Middle frontal gyrus (tissue), 1 donor: Measurements from ENCODE around the gene DOCK2.
"Not testable (repeated sequence)": the region's sequence is repeated elsewhere in the genome, so short reads cannot be mapped to it uniquely, and the experiment has no call there.

ENCODE experiments used
- DNase-seq: peaks from one replicate; pipeline ENCODE4 v3.0.0-alpha.2; 2015; ENCODE audit warnings: low spot score; ENCODE audit errors: extremely low spot score

Gene DOCK2

GRCh38 chr5:169788168-169788567 lies 151.1 kb downstream of the DOCK2 start:
- no peak for DNase-seq

- DNase-seq: no peak
Observed at GRCh38 chr5:169789417-169789940, 152.4 kb downstream of the DOCK2 start.

- DNase-seq: no peak
Observed at GRCh38 chr5:169791251-169791650, 154.2 kb downstream of the DOCK2 start.

GRCh38 chr5:169795338-169795737 lies 158.3 kb downstream of the DOCK2 start:
- DNase-seq: no peak

GRCh38 chr5:169796731-169797130 lies 159.7 kb downstream of the DOCK2 start:
- no peak for DNase-seq

- no peak for DNase-seq
Observed at GRCh38 chr5:169797577-169797976, 160.5 kb downstream of the DOCK2 start.

- DNase-seq: no peak
Observed at GRCh38 chr5:169798438-169798837, 161.4 kb downstream of the DOCK2 start.

- DNase-seq: no peak
Observed at GRCh38 chr5:169798906-169799660, 162.0 kb downstream of the DOCK2 start.

- no peak for DNase-seq
Observed at GRCh38 chr5:169801324-169801777, 164.3 kb downstream of the DOCK2 start.

GRCh38 chr5:169801781-169802180 lies 164.7 kb downstream of the DOCK2 start:
- DNase-seq: no peak

- no peak for DNase-seq
Observed at GRCh38 chr5:169803077-169803981, 166.3 kb downstream of the DOCK2 start.

- DNase-seq: no peak
Observed at GRCh38 chr5:169804861-169805260, 167.8 kb downstream of the DOCK2 start.

GRCh38 chr5:169805527-169805934 lies 168.5 kb downstream of the DOCK2 start:
- no peak for DNase-seq

GRCh38 chr5:169805937-169806700 lies 169.0 kb downstream of the DOCK2 start:
- DNase-seq: no peak

- no peak for DNase-seq
Observed at GRCh38 chr5:169808118-169808581, 171.1 kb downstream of the DOCK2 start.

- not testable (repeated sequence) for DNase-seq
Observed at GRCh38 chr5:169808880-169809279, 171.8 kb downstream of the DOCK2 start.

GRCh38 chr5:169809281-169809680 lies 172.2 kb downstream of the DOCK2 start:
- no peak for DNase-seq

- DNase-seq: no peak
Observed at GRCh38 chr5:169810524-169810923, 173.4 kb downstream of the DOCK2 start.

- no peak for DNase-seq
Observed at GRCh38 chr5:169811023-169811422, 173.9 kb downstream of the DOCK2 start.

GRCh38 chr5:169811680-169812079 lies 174.6 kb downstream of the DOCK2 start:
- no peak for DNase-seq

- no peak for DNase-seq
Observed at GRCh38 chr5:169812786-169813185, 175.7 kb downstream of the DOCK2 start.
